A549 treated with ZK216348 at 1 μM for 4 hours (cell line): ENCODE data around the gene TOP3B. TPM values are rescaled to one million over a fixed set of nuclear protein-coding genes. Genes with fewer than 3 reads are reported as not detected.

ENCODE experiments used
- total RNA-seq: library from RNA; stranded (reverse); fragments of 200-300 nt; extraction: Qiagen RNA extraction; gene quantifications from 5 replicates; pipeline ENCODE4 v1.2.3, GENCODE V29; 2022; ENCODE audit warnings: low read depth

TOP3B gene
- total RNA-seq: 13.4 to 15.6 TPM (median 15.2 TPM) in 5 replicates

GRCh38 chr22:21982338-21982965, at the start of gene TOP3B:
Gene TOP3B (minus strand): TSS chr22:21982787. CDS start chr22:21975709, 7,078 bp downstream.

GRCh38 chr22:21952586-21953571, 29.7 kb downstream of the TOP3B start, which contains the start of gene PPM1F:
Gene PPM1F (minus strand): TSS chr22:21952848. CDS start chr22:21946048, 6,800 bp downstream.

Other genes with a start within 250 kb of the TOP3B start
- gene YPEL1, start 247.0 kb downstream of the TOP3B start, total RNA-seq: 0.06 to 0.47 TPM (median 0.21 TPM) in 4 of 5 replicates, not detected in the other
- 43.9 to 80.9 TPM (median 65.7 TPM) in 5 replicates for gene MAPK1, start 115.1 kb downstream of the TOP3B start, total RNA-seq
- gene PPM1F, start 29.9 kb downstream of the TOP3B start, total RNA-seq: 10.8 to 21.8 TPM (median 20.2 TPM) in 5 replicates